ENCODE results near the gene PDE1A. TPM values are rescaled to one million over a fixed set of nuclear protein-coding genes. Genes with fewer than 3 reads are reported as not detected.

PDE1A gene
- total RNA-seq, 1 experiment from 2014 or later = 0.11 TPM

DNA sequence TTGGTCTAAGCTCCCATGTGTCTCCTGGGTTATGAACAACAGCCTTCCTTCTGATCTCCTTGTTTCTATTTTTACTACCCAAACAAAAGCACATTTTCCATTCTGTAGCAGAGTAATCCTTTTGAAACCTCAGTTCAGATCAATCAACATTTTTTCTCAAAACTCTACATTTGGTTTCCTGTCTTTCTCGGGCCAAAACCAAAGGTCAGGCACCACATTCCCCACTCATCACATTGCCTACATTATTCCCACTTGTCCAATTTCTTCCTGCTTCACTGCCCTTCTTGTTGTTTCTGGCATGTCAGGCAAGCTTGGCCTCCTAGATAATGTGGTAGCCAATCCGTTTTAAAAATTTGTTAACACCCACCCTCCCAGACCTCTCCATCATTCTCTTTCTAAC, 244.4 kb downstream of the PDE1A start:
- Histone ChIP-seq H3K27me3 (ENCODE audit: insufficient read depth, low read depth) (no peaks in the 10 kb centered on the region), H3K4me2 (no peak overlapping the region), H3K36me3 (ENCODE audit: low read depth) (no peaks in the 10 kb centered on the region), H4K20me1 (ENCODE audit: insufficient read depth) (no peaks in the 10 kb centered on the region), H3K79me2 (ENCODE audit: low read depth) (no peaks in the 10 kb centered on the region), H3K27ac (no peak overlapping the region), H2AFZ (no peak overlapping the region), H3K4me3 (no peak overlapping the region), H3K9me3 (ENCODE audit: insufficient read depth, low read depth) (peaks cover 3% of the 10 kb centered on the region), H3K4me1 (replicated peaks; ENCODE audit: insufficient read depth) (no peaks in the 10 kb centered on the region), H3F3A (ENCODE audit: insufficient read depth, low read depth) (no peaks in the 10 kb centered on the region), H3K9me2 (ENCODE audit: insufficient read depth) (no peaks in the 10 kb centered on the region)
- TF ChIP-seq CTCF (conservative IDR thresholded peaks at IDR 0.05) (no peak), EZH2 (IDR thresholded peaks at IDR 0.05; ENCODE audit: low read depth) (no peak)
- BruUV-seq (replicated peaks) = no TSS peak
- CTCF ChIA-PET = no interaction called here
- intact Hi-C loops (cut with micrococcal nuclease; ENCODE audit: unreplicated experiment) = no loop called here
- POLR2A ChIA-PET (ENCODE audit: unreplicated experiment) = no interaction called here
- DNase-seq = no peak

- H3K4me2 ChIP-seq = no peak overlapping the region
- H3K27ac ChIP-seq = no peak overlapping the region
- no peaks in the 10 kb centered on the region for H3K4me1 ChIP-seq (replicated peaks; ENCODE audit: insufficient read depth)
- no peaks in the 10 kb centered on the region for H3K79me2 ChIP-seq (ENCODE audit: low read depth)
- no peaks in the 10 kb centered on the region for H3K9me2 ChIP-seq (ENCODE audit: insufficient read depth)
- no peak overlapping the region for H3K4me3 ChIP-seq
- no TSS peak for BruUV-seq (replicated peaks)
- no peak for TF ChIP-seq CTCF (conservative IDR thresholded peaks at IDR 0.05)
- no peak for TF ChIP-seq EZH2 (IDR thresholded peaks at IDR 0.05; ENCODE audit: low read depth)
- H2AFZ ChIP-seq = no peak overlapping the region
- intact Hi-C loops (cut with micrococcal nuclease; ENCODE audit: unreplicated experiment) = no loop called here
- no peaks in the 10 kb centered on the region for H3K27me3 ChIP-seq (ENCODE audit: insufficient read depth, low read depth)
- CTCF ChIA-PET = no interaction called here
- POLR2A ChIA-PET (ENCODE audit: unreplicated experiment) = no interaction called here
- DNase-seq = no peak
- no peaks in the 10 kb centered on the region for H4K20me1 ChIP-seq (ENCODE audit: insufficient read depth)
- H3K9me3 ChIP-seq (ENCODE audit: insufficient read depth, low read depth) = peaks cover 3% of the 10 kb centered on the region
- H3F3A ChIP-seq (ENCODE audit: insufficient read depth, low read depth) = no peaks in the 10 kb centered on the region
- no peaks in the 10 kb centered on the region for H3K36me3 ChIP-seq (ENCODE audit: low read depth)
Measured at GRCh38 chr2:182181381-182181780, 245.5 kb downstream of the PDE1A start.

DNA sequence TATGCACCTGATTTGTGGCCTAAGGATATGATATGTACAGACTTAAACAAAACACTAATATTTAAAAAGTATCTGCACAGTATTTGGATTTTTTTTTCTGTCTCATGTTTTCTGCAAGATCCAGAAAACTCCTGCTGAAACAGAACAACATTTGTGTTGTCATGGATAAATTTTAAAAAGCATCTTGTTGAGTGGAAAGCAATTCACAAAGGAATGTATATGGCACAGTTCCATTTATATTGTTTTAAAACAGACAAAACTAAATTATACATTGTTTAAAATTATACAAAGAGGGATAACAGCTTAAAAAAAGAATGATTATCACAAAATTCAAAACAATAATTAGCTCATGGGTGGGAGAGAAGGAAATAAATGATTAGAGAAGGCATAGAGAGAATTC, 247.7 kb downstream of the PDE1A start:
- no TSS peak for BruUV-seq (replicated peaks)
- Histone ChIP-seq H3F3A (ENCODE audit: insufficient read depth, low read depth) (no peaks in the 10 kb centered on the region), H3K27ac (no peak overlapping the region), H3K4me2 (no peak overlapping the region), H3K9me2 (ENCODE audit: insufficient read depth) (no peaks in the 10 kb centered on the region), H3K9me3 (ENCODE audit: insufficient read depth, low read depth) (peaks cover 3% of the 10 kb centered on the region), H3K4me3 (no peak overlapping the region), H3K79me2 (ENCODE audit: low read depth) (no peaks in the 10 kb centered on the region), H3K4me1 (replicated peaks; ENCODE audit: insufficient read depth) (no peaks in the 10 kb centered on the region), H2AFZ (no peak overlapping the region), H3K27me3 (ENCODE audit: insufficient read depth, low read depth) (no peaks in the 10 kb centered on the region), H3K36me3 (ENCODE audit: low read depth) (no peaks in the 10 kb centered on the region), H4K20me1 (ENCODE audit: insufficient read depth) (no peaks in the 10 kb centered on the region)
- TF ChIP-seq EZH2 (IDR thresholded peaks at IDR 0.05; ENCODE audit: low read depth) (no peak), CTCF (conservative IDR thresholded peaks at IDR 0.05) (no peak)
- ChIA-PET POLR2A (ENCODE audit: unreplicated experiment) (interaction anchor here (0.6 kb wide), 1 partner anchor 34 kb away, joined by 10 read pairs; no protein-coding TSS in a partner anchor), CTCF (interaction anchor here (0.6 to 1.2 kb wide), 2 partner anchors 21 to 249 kb away, joined by 3 read pairs; no protein-coding TSS in a partner anchor)
- intact Hi-C loops (cut with micrococcal nuclease; ENCODE audit: unreplicated experiment) = no loop called here
- DNase-seq = no peak
